Glomerular visceral epithelial cell (primary cell): ENCODE results near the gene DYRK4.
A peak's percentile ranks its signal among the peaks of the same experiment; 100 is the strongest.
"Not testable (repeated sequence)": the region's sequence is repeated elsewhere in the genome, so short reads cannot be mapped to it uniquely, and the experiment has no call there.

Experiments
- DNase-seq: peaks from one replicate; pipeline ENCODE4 v3.0.0-alpha.2; 2016; ENCODE audit errors: extremely low spot score

DYRK4 gene, protein sequence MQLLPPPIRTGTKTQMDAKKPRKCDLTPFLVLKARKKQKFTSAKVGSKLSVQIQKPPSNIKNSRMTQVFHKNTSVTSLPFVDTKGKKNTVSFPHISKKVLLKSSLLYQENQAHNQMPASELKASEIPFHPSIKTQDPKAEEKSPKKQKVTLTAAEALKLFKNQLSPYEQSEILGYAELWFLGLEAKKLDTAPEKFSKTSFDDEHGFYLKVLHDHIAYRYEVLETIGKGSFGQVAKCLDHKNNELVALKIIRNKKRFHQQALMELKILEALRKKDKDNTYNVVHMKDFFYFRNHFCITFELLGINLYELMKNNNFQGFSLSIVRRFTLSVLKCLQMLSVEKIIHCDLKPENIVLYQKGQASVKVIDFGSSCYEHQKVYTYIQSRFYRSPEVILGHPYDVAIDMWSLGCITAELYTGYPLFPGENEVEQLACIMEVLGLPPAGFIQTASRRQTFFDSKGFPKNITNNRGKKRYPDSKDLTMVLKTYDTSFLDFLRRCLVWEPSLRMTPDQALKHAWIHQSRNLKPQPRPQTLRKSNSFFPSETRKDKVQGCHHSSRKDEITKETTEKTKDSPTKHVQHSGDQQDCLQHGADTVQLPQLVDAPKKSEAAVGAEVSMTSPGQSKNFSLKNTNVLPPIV

DNA sequence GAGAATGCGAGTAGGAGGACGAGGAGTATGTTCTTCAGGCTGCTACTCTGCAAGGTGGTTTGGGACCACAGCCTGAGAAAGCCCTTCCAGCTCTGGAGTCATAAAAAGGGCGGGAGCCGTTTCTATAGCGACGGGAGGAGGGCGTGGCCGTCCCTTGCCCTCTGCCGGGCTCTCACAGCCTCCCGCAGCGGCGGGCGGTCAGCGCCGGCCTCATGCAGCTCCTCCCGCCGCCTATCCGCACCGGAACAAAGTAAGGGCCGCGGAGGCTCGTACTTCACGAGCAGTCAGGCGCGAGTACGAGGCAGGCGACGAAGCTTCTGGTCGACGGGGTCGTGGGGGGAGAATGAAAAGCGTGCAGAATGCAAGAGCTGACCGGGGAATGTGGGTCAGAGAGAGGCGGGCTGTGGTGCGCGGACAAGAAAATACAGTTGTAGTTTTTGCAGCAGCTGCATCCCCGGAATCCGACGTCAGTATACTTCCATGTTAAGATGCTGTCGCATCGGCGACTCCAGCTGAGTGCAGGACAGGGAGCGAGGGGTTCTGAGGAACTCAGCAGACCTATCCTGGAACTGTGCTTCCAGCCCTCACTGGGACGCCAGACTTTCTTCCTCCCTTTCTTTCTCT, at the start of gene DYRK4:
DYRK4 (plus strand) TSS at position 175 of the 624 bp plus-strand sequence; CDS start at position 213, 38 bp downstream.
- DNase-seq = peak; percentile 54

DNA sequence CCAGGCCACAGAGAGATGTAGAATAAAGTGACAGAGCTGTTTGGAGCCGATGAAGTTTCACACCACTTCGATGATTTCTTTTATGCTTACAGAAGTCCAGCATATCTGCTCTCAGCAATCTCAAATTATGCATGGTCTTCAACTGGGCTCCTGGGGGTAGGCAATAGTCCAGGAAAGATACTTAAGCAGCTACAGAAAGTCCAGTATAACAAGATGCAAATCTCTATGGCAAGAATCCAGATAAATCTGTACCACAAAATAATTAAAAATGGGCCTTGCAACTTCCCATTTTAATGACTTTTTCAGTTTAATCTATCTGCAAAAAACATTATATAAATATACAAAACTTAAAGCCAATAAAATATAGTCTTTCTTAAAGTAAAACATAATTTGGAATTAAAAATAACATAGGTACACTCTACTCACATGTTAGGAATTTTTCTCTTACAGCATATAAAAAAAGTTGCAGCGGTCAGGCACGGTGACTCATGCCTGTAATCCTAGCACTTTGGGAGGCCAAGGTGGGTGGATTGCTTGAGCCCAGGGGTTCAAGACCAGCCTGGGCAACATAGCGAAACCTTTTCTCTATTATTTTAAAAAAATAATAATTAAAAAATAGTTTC, 43.8 kb upstream of the DYRK4 start:
- DNase-seq = peak; percentile 39

DNA sequence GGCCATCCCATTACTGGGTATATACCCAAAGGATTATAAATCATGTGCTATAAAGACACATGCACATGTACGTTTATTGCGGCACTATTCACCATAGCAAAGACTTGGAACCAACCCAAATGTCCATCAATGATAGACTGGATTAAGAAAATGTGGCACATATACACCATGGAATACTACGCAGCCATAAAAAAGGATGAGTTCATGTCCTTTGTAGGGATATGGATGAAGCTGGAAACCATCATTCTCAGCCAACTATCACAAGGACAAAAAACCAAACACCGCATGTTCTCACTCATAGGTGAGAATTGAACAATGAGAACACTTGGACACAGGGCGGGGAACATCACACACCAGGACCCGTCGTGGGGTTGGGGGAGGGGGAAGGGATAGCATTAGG, 38.6 kb upstream of the DYRK4 start:
- not testable (repeated sequence) for DNase-seq

DNA sequence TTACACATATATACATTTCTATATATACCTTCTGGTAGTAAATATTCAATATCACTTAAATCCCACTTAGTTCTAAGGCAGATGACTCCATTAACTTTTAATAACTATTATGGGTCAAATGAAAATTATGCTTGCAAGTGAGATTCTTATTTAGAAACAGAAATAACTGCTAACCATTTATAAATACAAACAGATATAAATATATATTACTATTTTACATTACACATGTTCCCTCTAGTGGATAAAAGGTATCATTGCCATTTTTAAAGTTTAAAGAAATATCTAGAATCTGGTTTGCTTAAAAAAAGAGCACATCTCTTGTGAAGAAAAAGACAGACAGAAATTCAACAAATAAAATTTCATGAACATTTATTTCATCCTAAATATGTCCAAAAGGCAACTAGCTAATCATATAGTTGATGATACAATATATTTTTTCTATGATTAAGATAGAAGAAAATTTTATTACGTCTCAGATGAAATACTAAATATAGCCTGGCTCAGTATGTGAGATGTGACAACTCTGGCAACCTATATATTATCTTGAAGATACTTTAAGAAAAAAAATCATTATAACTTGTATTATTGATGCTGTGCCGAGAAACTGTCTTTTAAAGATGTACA, 35.0 kb upstream of the DYRK4 start:
- DNase-seq = peak; percentile 5

DNA sequence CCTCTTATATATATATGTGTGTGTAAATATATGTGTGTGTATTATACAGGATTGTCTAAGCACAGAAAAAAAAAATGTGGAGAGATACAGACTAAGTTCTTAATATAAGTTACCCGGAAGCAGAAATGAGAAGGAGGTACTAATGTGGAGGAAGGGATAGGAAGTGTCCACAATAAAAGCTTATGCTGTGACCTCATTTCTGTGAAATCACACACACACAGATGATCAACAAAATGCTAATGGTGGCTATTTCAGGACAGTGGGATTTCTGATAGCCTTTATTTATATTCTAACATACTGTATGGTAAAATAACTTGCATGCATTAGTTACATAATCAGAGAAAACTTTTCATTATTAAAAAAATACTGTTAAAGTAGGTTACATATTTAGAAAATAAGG, 31.8 kb upstream of the DYRK4 start:
- no peak for DNase-seq

DNA sequence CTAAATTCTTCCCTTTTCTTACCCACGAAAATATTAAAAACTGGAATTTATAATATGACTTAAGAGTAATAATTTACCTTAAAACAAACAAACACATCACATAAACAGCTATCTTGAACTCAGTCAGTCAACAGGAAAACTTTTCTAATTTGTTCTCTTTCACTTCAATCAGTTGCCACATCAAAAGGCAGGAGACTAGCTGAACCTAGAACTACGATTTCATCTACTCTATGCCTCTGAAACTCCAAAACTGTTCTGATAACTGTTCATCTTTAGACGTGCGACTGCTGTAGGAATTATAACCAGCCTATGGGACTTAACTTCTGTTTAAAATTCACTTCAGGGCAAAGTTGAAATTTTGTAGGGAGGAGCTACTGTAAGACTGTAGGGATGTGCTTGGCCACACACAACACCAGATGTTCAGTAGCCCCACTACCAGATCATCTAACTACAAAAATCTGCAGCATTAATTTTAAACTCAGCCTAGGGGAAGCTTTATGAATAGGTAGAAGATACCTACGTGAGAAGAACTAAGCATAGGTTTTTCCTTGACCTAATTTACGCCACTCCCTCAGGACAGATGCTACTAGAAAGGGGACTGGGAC, 30.9 kb upstream of the DYRK4 start:
- DNase-seq = no peak

DNA sequence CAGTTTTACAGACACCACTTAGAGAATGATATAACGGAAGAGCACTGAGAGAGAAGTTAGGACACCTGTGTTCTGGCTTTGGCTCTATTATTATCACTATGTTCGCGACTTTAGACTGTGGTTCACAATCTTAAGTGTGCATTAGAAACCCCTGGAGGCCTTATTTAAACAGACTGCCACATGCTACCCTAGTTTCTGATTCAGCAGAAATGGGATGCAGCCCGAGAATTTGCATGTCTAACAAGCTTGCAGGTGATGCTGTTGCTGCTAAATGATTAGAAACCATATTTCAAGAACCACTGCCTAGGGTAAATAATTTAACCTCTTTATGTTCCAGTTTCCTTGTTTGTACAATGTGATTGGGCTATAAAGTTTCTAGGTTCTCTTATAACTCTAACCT, 26.9 kb upstream of the DYRK4 start:
- DNase-seq = no peak

DNA sequence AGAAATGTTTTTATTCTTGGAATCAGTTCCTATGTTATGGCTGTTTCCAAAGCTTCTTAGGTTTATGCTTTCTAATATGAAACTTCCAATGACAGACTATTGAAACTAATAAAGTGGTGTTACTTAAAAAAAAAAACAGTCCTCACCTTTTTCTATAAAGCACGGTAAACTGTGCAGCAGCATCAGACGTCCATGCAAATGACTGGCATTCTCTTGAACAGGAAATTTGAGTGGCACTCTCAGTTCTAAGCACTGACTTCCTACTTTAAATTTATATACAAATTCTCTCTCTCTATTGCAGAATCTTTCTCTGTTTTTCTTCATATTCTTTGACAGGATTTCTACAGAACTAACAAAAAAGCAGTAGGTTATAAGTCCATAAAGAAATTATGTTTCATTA, 26.1 kb upstream of the DYRK4 start:
- DNase-seq = no peak

DNA sequence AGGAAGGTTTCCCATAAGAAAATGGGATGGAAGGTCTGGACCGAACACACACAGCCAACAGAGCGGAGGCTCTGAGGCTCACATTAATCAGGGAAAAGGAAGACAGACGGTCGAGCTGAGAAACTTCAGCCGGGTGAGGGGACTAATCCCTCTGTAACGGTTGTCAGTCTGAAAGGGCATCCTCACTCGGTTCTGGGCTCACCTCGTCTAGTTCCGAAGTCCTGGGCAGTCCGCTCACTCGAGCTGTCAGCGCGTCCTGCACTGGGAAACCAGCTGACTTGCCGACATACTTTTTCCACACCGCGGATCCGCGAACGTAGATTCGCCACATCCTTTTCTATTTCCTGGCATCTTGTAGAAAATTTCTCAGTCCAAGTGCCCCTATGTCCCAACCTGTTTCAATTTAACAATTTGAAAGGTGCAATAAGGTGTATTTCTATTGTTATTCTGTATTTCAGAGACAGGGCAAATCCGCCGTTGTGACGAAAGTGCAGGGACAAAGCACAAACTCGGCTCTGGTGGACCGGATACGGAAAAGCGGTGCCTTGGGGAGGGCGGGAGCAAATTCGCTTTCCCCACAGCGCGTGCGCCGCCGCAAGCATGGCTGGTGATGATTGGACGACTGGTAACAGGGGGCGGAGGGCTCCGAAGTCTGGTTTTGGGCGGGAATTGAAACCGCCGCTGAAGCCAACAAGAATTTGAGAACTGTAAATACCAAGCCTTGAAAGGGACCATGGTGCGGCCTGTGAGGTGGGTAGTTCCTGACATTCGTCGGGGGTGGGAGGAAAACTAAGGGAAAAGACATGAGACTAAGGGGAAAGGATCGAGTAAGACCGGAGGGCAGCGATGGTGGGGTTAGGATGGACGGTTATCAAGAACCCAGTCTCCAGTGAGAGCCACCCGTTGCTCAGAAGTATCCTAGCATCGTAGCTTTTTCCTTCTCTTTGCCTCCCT, 23.5 kb upstream of the DYRK4 start, which contains the start of gene RAD51AP1:
RAD51AP1 (plus strand) TSS at position 684 of the 954 bp plus-strand sequence; CDS start at position 734, 50 bp downstream.
- peak; percentile 95 for DNase-seq

DNA sequence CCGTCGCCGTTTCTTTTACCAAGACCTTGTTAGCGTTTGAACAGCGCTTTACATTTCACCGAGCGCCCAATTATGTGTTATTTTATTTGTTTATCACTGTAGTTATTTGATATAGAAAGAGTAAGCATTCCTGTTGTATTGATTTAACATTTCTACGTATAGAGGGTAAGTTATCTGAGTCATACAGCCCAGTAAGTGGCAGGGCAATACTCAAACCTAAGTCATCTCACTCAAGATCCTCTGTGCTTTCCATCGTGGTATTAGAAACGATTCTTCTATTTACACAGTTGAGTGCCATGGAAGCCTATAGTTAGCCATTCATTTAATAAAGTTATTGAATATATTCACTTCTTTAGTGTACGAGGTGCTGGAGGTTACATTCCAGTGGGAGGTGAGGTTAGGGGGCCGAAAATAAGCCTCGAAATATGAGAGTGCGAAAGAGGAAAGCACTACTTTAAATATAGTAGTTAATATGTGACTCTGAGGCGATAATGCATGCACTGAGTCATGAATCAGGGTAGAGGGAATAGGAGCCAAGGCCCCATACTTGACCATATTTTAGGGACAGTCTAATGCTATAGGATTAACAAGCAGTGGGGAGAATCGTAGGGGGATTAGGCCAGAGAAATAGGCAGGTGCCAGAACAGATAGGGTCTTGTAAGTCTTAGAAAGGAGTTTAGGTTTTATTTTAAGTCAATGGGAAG, 22.7 kb upstream of the DYRK4 start:
- DNase-seq = peak; percentile 7

DNA sequence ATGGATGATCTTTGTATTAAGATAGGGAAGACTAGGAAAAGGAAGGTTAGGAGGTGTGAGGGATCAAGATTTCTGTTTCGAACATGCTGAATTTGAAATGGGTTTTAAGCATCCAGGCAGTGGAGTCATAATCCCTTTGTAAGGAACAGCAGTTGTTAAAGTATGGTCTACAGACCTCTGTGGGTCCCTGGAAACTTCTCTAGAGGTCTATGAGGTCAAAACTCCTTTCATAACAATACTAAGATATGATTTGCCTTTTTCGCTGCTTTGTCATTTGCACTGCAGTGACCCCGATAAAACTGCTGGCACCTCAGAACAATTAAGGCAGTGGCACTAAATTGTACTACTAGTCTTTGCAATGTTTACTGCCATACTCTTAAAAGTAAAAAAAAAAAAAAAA, 21.8 kb upstream of the DYRK4 start:
- DNase-seq = no peak

DNA sequence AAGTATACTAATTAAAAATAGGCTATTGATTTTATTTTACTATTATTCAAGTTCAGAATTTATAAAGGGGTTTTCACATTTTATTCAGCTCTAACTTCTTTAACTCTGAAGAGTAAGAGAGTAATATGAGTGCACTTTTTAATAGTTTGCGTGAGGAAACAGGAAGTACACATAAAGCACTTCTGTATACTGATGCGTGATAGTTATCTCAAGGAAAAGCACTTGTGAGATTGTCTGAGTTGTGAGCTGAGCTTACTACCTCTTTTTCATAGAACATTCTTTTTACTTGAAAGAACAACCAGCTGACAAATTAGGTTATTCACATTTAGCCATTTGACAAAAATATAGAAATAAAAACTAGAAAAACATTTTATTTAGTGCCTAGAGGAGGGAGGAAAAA, 21.4 kb upstream of the DYRK4 start:
- DNase-seq = no peak

DNA sequence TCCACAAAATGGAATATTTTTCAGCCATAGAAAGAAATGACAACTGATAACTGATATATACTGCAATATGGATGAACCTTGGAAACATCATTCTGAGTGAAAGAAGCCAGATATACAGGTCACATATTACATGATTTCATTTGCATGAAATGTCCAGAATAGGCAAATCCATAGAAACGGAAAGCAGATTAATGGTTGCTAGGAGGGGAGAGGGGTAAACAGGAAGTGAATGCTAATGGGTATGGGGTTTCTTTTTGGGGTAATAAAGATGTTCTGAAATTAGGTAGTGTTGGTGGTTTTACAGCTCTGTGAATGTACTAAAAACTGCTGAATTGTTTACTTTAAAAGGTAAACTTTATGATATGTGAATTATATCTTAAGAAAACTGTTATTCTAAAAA, 16.8 kb upstream of the DYRK4 start:
- DNase-seq = no peak

DNA sequence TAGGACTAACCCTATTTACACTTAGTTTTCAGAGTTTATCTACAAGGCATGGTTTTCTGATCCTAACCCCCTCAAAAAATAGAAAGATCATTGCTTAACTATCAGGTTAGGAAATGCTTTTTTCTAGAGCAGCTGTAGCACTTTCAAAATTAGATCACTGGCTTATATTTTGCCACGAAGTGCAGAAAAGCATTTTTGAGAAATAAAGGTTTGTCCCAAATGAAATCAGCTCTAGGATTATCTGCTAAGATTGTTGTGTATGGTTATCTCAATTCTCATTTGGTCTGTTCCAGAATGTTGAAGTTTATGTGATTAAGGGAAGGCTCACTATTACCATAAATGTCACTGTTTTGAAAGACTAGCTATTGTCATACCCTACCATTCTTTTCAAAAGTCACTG, 9.8 kb upstream of the DYRK4 start:
- no peak for DNase-seq

DNA sequence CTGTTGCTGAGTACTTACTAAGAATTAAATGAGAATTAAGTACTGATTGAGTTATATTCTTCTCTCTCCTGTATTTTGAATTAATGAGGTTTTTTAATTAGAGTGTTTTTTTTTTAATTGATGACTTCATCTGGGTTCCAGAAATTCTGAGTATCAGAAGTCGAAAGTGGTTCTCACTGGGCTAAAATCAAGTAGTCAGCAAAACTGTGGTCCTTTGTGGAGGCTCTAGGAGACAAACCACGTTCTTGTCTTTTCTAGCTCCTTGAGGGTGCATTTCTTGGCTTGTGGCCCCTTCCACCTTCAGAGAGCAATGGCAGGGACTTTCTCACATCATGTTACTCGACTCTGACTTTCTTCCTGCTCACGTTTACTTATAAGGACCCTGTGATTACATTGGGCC, 8.1 kb upstream of the DYRK4 start:
- no peak for DNase-seq

DNA sequence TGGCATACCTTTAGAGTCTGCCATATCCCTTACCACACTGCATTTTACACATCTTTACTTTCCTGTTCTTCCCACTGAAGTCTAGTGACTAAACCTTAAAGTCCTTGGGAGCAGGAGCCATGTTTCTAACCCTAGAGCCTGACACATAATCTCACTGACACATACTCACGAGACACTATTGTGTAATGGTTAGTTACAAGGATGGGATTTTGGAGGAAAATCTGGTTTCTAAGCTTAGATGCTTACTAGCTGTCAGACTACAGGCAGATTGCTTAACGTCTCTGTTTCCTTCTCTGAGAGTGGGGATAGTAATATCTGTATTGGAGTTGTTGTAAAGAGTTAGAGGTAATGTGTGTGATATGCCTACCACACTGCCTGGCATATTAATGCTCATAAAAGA, 6.2 kb upstream of the DYRK4 start:
- no peak for DNase-seq

DNA sequence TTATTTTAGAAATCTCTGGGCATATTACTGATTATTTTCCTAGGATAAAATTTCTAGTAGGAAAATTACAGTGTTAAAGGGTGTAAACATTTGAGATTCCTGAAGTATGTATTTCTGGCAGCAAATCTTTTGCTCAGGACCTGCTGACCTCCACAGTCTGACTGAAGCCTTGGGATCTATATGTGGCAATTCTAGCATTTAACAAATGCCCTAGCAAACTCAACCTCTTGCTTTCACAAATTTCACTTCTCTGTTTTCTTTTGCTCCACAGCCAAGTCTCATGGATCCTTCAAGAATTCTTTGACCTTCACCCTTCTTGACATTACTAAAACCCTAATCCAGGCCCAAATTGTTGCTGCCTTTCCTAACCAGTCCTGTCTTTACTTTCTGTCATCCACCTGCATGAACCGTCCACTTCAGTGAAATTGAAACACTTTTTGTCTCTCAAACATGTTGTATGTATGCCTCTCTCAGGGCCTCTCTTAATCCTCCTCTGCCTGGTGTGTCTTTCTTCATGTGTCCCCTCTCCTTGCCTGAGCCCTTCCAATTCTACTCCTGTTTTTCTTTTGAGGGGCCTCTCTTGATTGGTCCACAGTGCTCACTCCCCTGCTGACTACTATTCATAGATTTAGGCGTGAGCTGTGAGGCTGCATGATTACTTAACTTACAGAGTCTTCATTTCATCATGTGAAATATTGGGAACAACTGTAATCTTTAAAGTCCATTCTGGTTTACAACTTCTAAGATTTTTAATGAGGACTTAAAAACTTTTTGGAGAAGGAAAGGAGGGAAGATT, 5.1 kb upstream of the DYRK4 start:
- DNase-seq = no peak

DNA sequence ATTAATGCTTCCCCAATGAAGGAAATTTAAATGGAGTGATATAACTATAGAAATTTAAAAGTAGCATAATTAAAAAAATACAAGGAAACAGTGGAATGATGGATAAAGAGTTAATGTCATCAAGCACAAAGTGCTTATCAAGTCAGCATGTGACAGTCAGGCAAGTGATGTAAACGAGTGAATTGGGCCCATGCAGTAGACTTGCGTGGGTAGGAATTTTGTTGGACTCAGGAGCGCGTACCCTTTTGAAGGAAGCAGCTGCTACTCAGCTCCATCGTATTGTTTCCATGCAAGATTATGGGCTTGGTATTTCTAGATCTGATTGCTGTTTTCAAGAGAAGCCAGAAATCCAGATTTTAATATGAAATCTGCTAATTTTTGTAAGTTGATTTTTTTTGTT, 4.4 kb upstream of the DYRK4 start:
- DNase-seq = no peak

DNA sequence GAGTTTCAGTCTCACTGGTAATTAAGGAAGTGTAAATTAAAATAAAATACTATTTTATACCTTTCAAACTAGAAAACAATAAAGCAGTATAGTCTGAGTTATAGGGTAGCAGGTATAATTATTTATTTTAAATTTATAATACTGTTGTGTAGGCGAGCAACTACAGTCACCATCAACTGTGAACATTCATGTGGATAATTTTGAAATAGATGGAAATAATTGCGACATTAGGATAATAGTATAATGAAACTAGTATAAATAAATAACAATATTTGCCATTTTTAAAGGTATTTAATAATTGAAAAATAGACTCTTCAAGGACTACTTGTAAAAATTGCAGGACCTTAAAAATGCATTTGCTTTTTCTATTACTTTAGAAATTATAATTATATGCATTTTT, 3.8 kb upstream of the DYRK4 start:
- no peak for DNase-seq
